GM18907 (cell line): ENCODE data around the gene ID1.
A peak's percentile ranks its signal among the peaks of the same experiment; 100 is the strongest.

Experiments used
- ATAC-seq: cut with Tn5 transposase; IDR thresholded peaks from one replicate; pipeline ENCODE4 v1.9.1; 2021; ENCODE audit warnings: mild to moderate bottlenecking, moderate library complexity; ENCODE audit not compliant: unreplicated experiment

The ID1 gene, protein sequence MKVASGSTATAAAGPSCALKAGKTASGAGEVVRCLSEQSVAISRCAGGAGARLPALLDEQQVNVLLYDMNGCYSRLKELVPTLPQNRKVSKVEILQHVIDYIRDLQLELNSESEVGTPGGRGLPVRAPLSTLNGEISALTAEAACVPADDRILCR

GRCh38 chr20:31605031-31605901, at the start of gene ID1:
ID1 (plus strand) TSS chr20:31605289; CDS start chr20:31605388, 99 bp downstream.
- peak; percentile 93 for ATAC-seq

- no peak for ATAC-seq
Observed at GRCh38 chr20:31559704-31560093, 45.4 kb upstream of the ID1 start.

GRCh38 chr20:31560094-31560745, 44.9 kb upstream of the ID1 start:
- peak; percentile 52 for ATAC-seq

- no peak for ATAC-seq
Observed at GRCh38 chr20:31560746-31561598, 44.1 kb upstream of the ID1 start.

GRCh38 chr20:31562241-31562640, 42.8 kb upstream of the ID1 start:
- ATAC-seq = no peak

GRCh38 chr20:31564284-31564683, 40.8 kb upstream of the ID1 start:
- no peak for ATAC-seq

- no peak for ATAC-seq
Observed at GRCh38 chr20:31565699-31566318, 39.3 kb upstream of the ID1 start.

DNA sequence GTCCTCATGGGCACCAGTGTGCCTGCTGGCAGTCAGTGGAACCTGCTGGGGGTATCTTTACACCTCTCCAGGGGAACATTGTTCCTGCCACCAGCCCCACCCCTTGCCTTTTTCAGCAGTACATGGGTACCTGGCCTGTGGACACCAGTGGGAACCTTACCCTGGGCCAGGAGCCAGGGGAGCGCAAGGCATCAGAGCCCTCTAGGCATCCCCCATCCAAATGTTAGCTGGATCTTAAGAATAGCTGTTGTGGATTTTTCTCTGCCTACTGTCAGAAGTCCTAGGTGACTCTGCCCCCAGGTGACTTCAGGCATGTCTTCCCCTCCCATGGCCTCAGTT, 38.8 kb upstream of the ID1 start:
- no peak for ATAC-seq

DNA sequence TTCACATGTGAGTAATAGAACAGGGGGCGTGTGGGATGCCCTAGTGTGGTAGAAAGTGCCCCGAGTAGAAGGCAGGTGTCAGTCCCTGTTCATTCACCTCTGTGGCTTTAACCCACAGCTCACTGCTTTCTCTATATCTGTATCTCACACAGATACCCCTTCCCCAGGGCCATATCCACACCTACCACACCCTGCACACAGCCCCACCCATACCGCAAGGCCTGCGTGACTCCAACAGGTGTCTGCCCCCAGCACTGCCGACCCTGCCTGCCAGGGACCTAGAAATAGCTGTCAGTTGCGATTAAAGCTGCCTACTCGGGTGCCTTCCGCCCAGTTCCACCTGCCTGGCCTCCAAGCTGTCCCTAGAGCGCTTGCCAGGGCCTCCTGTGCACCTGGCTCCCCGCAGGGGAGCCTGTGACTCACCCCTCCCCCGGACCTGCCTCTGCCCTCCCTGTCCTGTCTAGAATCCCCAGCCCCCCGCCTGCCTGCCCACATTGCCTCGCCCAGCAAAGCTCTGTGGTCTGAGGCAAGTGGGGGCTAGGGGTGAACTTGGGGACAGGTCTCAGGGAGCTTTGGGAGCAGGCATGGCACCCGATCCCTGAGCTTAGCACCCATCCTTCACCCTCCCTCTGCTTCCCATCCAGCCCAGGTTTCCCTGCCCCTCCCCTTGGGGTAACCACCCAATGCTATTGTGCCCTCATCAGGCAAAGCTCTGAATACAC, 38.3 kb upstream of the ID1 start:
- ATAC-seq = no peak

DNA sequence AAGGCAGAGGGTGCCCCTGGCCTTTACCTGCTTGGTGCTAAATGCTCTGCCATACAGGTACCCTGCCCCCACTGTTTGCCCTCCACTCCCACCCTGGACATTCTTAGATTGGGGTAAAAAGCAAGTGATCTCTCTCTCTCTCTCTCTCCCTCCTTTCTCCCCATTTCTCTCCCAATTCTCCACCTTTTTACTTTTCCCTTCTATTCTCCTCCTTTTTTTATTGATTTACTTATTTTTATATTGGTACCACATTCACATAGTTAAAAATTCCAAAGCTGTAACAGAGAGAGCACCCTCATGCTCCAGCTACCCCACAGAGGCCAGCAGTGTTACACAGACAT, 37.7 kb upstream of the ID1 start:
- ATAC-seq = no peak

GRCh38 chr20:31568041-31568731, 36.9 kb upstream of the ID1 start:
- no peak for ATAC-seq

GRCh38 chr20:31568773-31569162, 36.3 kb upstream of the ID1 start:
- ATAC-seq = no peak

GRCh38 chr20:31569163-31570020, 35.7 kb upstream of the ID1 start:
- ATAC-seq = peak; percentile 22

DNA sequence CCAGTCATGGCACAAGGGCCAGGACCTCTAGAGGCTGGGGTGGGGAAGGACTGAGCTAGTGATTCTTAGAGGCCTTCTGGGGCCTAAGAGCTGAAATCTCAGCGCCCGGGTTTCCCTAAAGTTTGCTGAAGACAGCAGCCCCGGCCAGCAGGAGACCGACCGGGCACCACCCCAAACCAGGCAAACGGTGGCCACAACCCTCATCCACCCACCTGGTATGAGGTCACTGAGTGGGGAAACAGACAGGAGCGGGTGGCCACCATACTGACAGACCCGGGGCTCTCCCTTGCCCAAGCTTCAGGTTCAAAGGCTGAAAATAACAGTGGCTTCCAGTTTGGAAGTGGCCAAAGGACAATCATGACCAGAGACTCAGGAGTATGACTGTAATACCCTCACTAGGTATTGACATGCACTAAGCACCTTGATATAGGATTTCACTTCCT, 35.0 kb upstream of the ID1 start:
- no peak for ATAC-seq

- no peak for ATAC-seq
Observed at GRCh38 chr20:31570735-31571617, 34.1 kb upstream of the ID1 start.

DNA sequence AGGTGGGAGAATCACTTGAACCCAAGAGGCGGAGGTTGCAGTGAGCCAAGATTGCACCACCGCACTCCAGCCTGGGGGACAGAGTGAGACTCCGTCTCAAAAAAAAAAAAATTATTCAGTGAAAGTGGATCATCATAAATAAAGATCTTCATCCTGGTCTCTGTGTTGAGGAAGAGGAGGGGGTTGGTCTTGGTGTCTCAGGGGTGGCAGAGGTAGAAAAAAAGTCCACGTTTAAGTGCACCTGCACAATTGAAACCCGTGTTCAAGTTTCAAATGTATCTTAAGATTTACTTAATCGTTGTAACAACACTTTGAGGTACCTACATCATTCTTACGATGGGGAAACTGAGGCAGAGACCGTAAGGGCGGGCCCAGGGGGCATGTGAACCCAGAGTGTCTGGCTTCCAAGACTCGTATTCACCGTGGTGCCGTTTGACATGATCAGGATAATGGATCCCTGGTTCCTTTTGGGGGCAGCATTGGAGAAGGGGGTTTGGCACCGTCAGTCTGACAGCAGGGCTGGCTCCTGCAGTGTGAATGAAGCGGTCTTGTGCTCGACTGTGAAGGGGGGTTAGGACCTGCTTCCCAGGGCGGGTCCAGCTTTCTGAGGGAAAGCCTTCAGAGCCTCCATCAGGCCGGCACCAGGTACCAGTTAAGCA, 32.9 kb upstream of the ID1 start:
- no peak for ATAC-seq
